Measurements from ENCODE around the gene SYT8. TPM values are rescaled to one million over a fixed set of nuclear protein-coding genes. Genes with fewer than 3 reads are reported as not detected.

SYT8 gene
- 0.53 and 1.5 TPM in 2 replicates for total RNA-seq

DNA sequence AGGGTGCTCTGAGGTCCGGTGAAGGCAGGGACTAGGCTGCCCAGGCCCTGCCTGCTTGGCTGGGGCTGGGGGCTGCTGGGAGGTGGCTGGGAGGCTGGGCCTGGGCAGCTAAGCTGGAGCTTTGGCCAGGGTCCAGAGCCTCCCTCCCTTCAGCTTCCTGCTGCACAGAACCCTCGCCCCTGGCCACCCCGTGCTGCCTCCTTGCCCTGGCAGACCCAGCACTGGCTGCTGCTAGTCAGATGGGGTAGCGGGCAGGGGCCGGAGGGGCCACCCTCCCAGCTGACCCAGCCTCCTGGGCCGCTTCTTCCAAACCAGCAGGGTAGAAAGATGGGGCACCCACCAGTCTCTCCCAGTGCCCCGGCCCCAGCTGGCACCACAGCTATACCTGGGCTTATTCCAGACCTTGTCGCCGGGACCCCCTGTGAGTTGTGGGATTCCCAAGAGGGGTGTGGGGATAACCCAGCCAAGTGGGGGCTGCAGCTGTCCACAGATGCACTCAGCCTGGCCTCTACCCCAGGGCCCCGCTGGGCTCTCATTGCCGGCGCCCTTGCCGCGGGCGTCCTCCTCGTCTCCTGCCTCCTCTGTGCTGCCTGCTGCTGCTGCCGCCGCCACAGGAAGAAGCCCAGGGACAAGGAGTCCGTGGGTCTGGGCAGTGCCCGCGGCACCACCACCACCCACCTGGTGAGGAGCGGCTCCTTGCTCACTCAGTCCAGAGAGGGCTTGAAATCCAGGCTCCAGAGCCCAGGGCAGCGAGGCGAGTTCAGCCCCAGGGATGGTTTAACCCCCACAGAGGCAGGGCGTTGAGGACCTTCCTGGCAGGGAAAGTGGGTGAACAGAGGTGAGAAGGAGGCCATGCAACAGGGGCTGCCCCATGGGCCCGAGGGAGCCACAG lies at the start of gene SYT8:
Gene SYT8 (plus strand): TSS at position 212 of the 892 bp plus-strand sequence. CDS start 116 bp downstream, at position 328.
- no peaks in the 10 kb centered on the region for H3K27me3 ChIP-seq (ENCODE audit: control insufficient read depth, insufficient read depth, low read length)
- no peaks in the 10 kb centered on the region for H3K36me3 ChIP-seq (ENCODE audit: control insufficient read depth, insufficient read depth, low read length)
- FAIRE-seq (no peak), DNase-seq (ENCODE audit: low read depth) (no peak)
- peak within 1 kb of the TSS; percentile 32 for H3K4me3 ChIP-seq (ENCODE audit: low read depth, low read length)
- no peak for TF ChIP-seq CTCF (IDR thresholded peaks at IDR 0.05; ENCODE audit: insufficient read depth, low read length, severe bottlenecking)

DNA sequence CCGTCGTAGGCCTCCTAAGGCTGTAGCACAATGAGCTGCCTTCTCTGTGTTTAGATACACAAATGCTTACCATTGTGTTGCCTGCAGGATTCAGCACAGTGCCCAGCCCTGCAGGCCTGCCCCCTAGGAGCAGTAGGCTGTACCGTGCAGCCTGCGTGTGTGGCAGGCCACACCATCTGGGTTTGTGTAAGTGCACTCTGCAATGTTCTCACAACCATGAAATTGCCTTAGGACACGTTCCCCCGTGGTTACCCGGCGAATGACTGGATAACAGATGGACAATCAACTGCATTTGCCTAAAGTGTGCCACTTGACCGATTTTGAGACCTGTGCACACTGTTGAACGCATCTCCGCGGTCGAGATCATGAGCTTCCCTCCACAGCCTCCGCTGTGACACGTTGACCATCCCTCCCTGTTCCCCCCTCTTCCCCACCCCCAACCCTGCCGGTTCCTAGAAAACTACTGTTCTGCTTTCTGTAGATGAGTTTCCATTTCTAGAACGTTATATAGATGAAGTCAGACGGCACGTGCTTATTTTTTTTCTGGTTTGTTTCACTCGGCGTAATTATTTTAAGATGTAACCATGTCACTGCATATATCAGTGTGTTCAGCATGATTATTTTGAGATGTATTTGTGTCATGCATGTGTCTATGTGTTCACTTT lies 48.9 kb upstream of the SYT8 start:
- no peak overlapping the region for H3K4me3 ChIP-seq (ENCODE audit: low read depth, low read length)
- no peak for TF ChIP-seq CTCF (IDR thresholded peaks at IDR 0.05; ENCODE audit: insufficient read depth, low read length, severe bottlenecking)
- peaks cover 2% of the 10 kb centered on the region for H3K27me3 ChIP-seq (ENCODE audit: control insufficient read depth, insufficient read depth, low read length)
- FAIRE-seq (peak; percentile 36), DNase-seq (ENCODE audit: low read depth) (no peak)
- no peaks in the 10 kb centered on the region for H3K36me3 ChIP-seq (ENCODE audit: control insufficient read depth, insufficient read depth, low read length)

- DNase-seq (ENCODE audit: low read depth), result no peak
- FAIRE-seq, result no peak
- Histone ChIP-seq H3K27me3 (ENCODE audit: control insufficient read depth, insufficient read depth, low read length) (peaks cover 2% of the 10 kb centered on the region), H3K36me3 (ENCODE audit: control insufficient read depth, insufficient read depth, low read length) (no peaks in the 10 kb centered on the region), H3K4me3 (ENCODE audit: low read depth, low read length) (no peak overlapping the region)
- TF ChIP-seq CTCF (IDR thresholded peaks at IDR 0.05; ENCODE audit: insufficient read depth, low read length, severe bottlenecking), result no peak
Measured at GRCh38 chr11:1786466-1786865, 48.3 kb upstream of the SYT8 start.

GRCh38 chr11:1791912-1792311 lies 42.9 kb upstream of the SYT8 start:
- FAIRE-seq, result no peak
- no peak for DNase-seq (ENCODE audit: low read depth)
- H3K27me3 ChIP-seq (ENCODE audit: control insufficient read depth, insufficient read depth, low read length), result no peaks in the 10 kb centered on the region
- H3K36me3 ChIP-seq (ENCODE audit: control insufficient read depth, insufficient read depth, low read length), result no peaks in the 10 kb centered on the region
- H3K4me3 ChIP-seq (ENCODE audit: low read depth, low read length), result no peak overlapping the region
- TF ChIP-seq CTCF (IDR thresholded peaks at IDR 0.05; ENCODE audit: insufficient read depth, low read length, severe bottlenecking), result no peak

- no peak for TF ChIP-seq CTCF (IDR thresholded peaks at IDR 0.05; ENCODE audit: insufficient read depth, low read length, severe bottlenecking)
- H3K4me3 ChIP-seq (ENCODE audit: low read depth, low read length), result no peak overlapping the region
- no peak for DNase-seq (ENCODE audit: low read depth)
Measured at GRCh38 chr11:1792461-1792860, 42.3 kb upstream of the SYT8 start.

More at GRCh38 chr11:1792461-1792860, 42.3 kb upstream of the SYT8 start:
- no peaks in the 10 kb centered on the region for H3K27me3 ChIP-seq (ENCODE audit: control insufficient read depth, insufficient read depth, low read length)
- no peaks in the 10 kb centered on the region for H3K36me3 ChIP-seq (ENCODE audit: control insufficient read depth, insufficient read depth, low read length)
- no peak for FAIRE-seq

All from bronchial epithelial cell (primary cell).